HepG2 (cell line): Measurements from ENCODE around the gene TCFL5. TPM values are rescaled to one million over a fixed set of nuclear protein-coding genes. Genes with fewer than 3 reads are reported as not detected.

ENCODE experiments used
- ARNT ChIP-seq: fragments of 450-650 bp; IDR thresholded peaks from 2 replicates; pipeline ENCODE4 v1.6.1; 2017
- CERS6 ChIP-seq: sonication (generic); formaldehyde crosslinking; IDR thresholded peaks from 2 replicates; pipeline ENCODE4 v1.5.0; 2020; ENCODE audit warnings: missing genetic modification reagents
- DRAP1 ChIP-seq: IDR thresholded peaks from 2 replicates; pipeline ENCODE4 v1.6.1; 2016; ENCODE audit warnings: missing genetic modification reagents, missing compliant biosample characterization
- IRX3 ChIP-seq: sonication (generic); formaldehyde crosslinking; IDR thresholded peaks from 2 replicates; pipeline ENCODE4 v1.8.1; 2023; ENCODE audit warnings: mild to moderate bottlenecking, low read depth, missing genetic modification reagents, borderline replicate concordance
- JARID2 ChIP-seq: sonication (generic); formaldehyde crosslinking; IDR thresholded peaks from 2 replicates; pipeline ENCODE4 v1.8.1; 2023; ENCODE audit warnings: missing genetic modification reagents, inconsistent platforms; ENCODE audit not compliant: insufficient replicate concordance
- MIER2 ChIP-seq: IDR thresholded peaks from 2 replicates; pipeline ENCODE4 v1.6.1; 2016; ENCODE audit warnings: missing biosample characterization, missing genetic modification reagents
- NAIF1 ChIP-seq: sonication (generic); formaldehyde crosslinking; IDR thresholded peaks from 2 replicates; pipeline ENCODE4 v1.5.0; 2020; ENCODE audit warnings: mild to moderate bottlenecking, missing genetic modification reagents, borderline replicate concordance
- NCOA5 ChIP-seq: sonication (generic); formaldehyde crosslinking; IDR thresholded peaks from 2 replicates; pipeline ENCODE4 v1.4.0; 2020; ENCODE audit warnings: missing genetic modification reagents
- PHF21A ChIP-seq: sonication (generic); formaldehyde crosslinking; IDR thresholded peaks from 2 replicates; pipeline ENCODE4 v1.5.0; 2020; ENCODE audit warnings: mild to moderate bottlenecking, missing genetic modification reagents
- REXO4 ChIP-seq: sonication (generic); formaldehyde crosslinking; IDR thresholded peaks from 2 replicates; pipeline ENCODE4 v1.8.0; 2022; ENCODE audit warnings: missing genetic modification reagents, mild to moderate bottlenecking, borderline replicate concordance
- SP2 ChIP-seq: sonication (generic); formaldehyde crosslinking; IDR thresholded peaks from 2 replicates; pipeline ENCODE4 v1.5.1; 2020; ENCODE audit warnings: mild to moderate bottlenecking, missing genetic modification reagents
- TCF7 ChIP-seq: sonication (generic); IDR thresholded peaks from 2 replicates; pipeline ENCODE4 v1.6.1; 2016; ENCODE audit warnings: antibody characterized with exemption, low read depth
- ZFP37 ChIP-seq: sonication (generic); formaldehyde crosslinking; IDR thresholded peaks from 2 replicates; pipeline ENCODE4 v1.4.0; 2020; ENCODE audit warnings: missing genetic modification reagents, borderline replicate concordance
- ZNF10 ChIP-seq: sonication (generic); formaldehyde crosslinking; IDR thresholded peaks from 2 replicates; pipeline ENCODE4 v1.4.0; 2020; ENCODE audit warnings: mild to moderate bottlenecking, low read depth, missing genetic modification reagents, borderline replicate concordance
- ZNF451 ChIP-seq: sonication (generic); formaldehyde crosslinking; IDR thresholded peaks from 2 replicates; pipeline ENCODE4 v1.5.0; 2020; ENCODE audit warnings: mild to moderate bottlenecking, missing genetic modification reagents
- ZNF484 ChIP-seq: sonication (generic); formaldehyde crosslinking; IDR thresholded peaks from 2 replicates; pipeline ENCODE4 v1.5.1; 2020; ENCODE audit warnings: mild to moderate bottlenecking, low read depth, missing genetic modification reagents, borderline replicate concordance
- ZNF687 ChIP-seq: sonication (generic); formaldehyde crosslinking; IDR thresholded peaks from 2 replicates; pipeline ENCODE4 v1.5.1; 2020; ENCODE audit warnings: mild to moderate bottlenecking, missing genetic modification reagents, moderate library complexity
- ZNF704 ChIP-seq: sonication (generic); formaldehyde crosslinking; IDR thresholded peaks from 2 replicates; pipeline ENCODE4 v1.8.1; 2023; ENCODE audit warnings: mild to moderate bottlenecking, inconsistent platforms, moderate library complexity, missing genetic modification reagents, borderline replicate concordance
- ZNF713 ChIP-seq: sonication (generic); formaldehyde crosslinking; IDR thresholded peaks from 2 replicates; pipeline ENCODE4 v1.4.0; 2020; ENCODE audit warnings: mild to moderate bottlenecking, missing genetic modification reagents
- ZSCAN21 ChIP-seq: sonication (generic); formaldehyde crosslinking; IDR thresholded peaks from 2 replicates; pipeline ENCODE4 v1.8.0; 2022; ENCODE audit warnings: mild to moderate bottlenecking, missing genetic modification reagents, moderate library complexity, borderline replicate concordance
- polyA plus RNA-seq, 8 experiments: library from polyadenylated mRNA; depleted of rRNA in 3 of 8; stranded (reverse) in 7 of 8; unstranded in 1 of 8; fragments of >200 nt; fragmentation: Illumina TruSeq in 4 of 8; extraction: Trizol in 4 of 8; gene quantifications; 2 replicates each; pipeline versions ENCODE4 v1.2.1 to v1.2.3, GENCODE V29; 2011 to 2016; ENCODE audit warnings: low read depth in 4 of 8, missing spikeins in 1 of 8, mixed read lengths in 1 of 8; ENCODE audit not compliant: insufficient read depth in 1 of 8
- total RNA-seq, 5 experiments: library from RNA; depleted of rRNA; stranded (reverse); fragments of >200 nt; fragmentation: Illumina TruSeq; extraction: Trizol; gene quantifications; 2 replicates each; pipeline ENCODE4 v1.2.3, GENCODE V29; 2016; ENCODE audit warnings: low read depth in 1 of 5
- TF ChIP-seq, protein P1 (sequence below): IDR thresholded peaks from 2 replicates; pipeline ENCODE4 v1.6.1; 2016; ENCODE audit warnings: control low read depth

TCFL5 gene
- total and polyA plus RNA-seq, 2 of the 13 experiments (the other 11 are each of a cell fraction or from before 2014, with no cell fraction given): 14.8 to 20.0 TPM

DNA sequence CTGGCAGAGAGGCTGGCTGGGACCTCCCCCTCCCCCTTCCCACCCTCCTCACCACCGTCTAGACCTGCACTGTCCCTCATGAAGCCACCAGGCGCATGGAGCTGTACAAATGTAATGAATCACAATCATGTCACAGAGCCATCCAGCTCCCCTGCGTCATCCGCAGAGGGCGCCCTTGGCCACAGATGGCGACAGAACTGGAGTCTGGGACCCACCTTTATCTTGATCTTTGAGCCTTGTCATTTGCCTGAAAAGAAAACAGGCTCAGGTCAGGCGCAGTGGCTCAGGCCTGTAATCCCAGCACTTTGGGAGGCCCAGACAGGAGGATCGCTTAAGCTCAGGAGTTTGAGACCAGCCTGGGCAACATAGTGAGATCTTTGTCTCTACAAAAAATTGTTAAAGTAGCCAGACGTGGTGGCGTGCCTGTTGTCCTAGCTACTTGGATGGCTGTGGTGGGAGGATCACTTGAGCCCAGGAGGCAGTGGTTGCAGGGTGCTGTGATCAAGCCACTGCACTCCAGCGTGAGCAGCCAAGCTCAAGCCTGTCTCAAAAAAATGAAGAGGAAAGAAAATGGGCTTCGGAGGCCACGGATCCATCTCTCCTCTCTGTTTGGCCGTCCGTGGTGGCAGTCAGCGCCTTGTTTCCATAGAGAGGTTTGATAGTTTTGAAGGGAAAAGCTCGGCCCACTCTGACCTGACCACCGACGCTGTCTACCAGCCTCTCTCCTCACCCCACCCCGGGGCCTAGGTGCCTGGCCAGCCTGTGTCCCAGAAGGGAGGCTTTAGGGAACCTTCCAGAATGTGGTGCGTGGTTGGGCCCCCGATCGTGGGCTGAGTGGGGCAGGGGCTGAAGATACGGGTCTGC is 38.6 kb downstream of the TCFL5 start (continued):
- TF ChIP-seq ZNF687 (CRISPR knock-in tag): peak; percentile 76
- peak; percentile 74 for TF ChIP-seq DRAP1 (CRISPR knock-in tag)
- peak; percentile 89 for TF ChIP-seq ZNF451 (CRISPR knock-in tag)
- TF ChIP-seq TCF7: no peak
- no peak for TF ChIP-seq IRX3 (CRISPR knock-in tag)
- TF ChIP-seq ZNF704 (CRISPR knock-in tag): 0 out of 2 replicates have a peak, but pooled peaks have one; percentile 53
- TF ChIP-seq SP2 (CRISPR knock-in tag): no peak
- TF ChIP-seq JARID2 (CRISPR knock-in tag): peak; percentile 76
- TF ChIP-seq, protein P1, sequence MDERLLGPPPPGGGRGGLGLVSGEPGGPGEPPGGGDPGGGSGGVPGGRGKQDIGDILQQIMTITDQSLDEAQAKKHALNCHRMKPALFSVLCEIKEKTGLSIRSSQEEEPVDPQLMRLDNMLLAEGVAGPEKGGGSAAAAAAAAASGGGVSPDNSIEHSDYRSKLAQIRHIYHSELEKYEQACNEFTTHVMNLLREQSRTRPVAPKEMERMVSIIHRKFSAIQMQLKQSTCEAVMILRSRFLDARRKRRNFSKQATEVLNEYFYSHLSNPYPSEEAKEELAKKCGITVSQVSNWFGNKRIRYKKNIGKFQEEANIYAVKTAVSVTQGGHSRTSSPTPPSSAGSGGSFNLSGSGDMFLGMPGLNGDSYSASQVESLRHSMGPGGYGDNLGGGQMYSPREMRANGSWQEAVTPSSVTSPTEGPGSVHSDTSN: peak; percentile 66; the same call in 1 of the 2 replicates
- no peak for TF ChIP-seq ARNT
- no peak for TF ChIP-seq ZNF713
- TF ChIP-seq MIER2: peak; percentile 88
- TF ChIP-seq ZFP37 (CRISPR knock-in tag): peak; percentile 41; the same call in 1 of the 2 replicates
- TF ChIP-seq ZSCAN21 (CRISPR knock-in tag): peak; percentile 65; the same call in 1 of the 2 replicates
- no peak for TF ChIP-seq ZNF10 (CRISPR knock-in tag)
- 0 out of 2 replicates have a peak, but pooled peaks have one; percentile 22 for TF ChIP-seq NCOA5 (CRISPR knock-in tag)
- TF ChIP-seq CERS6 (CRISPR knock-in tag): 0 out of 2 replicates have a peak, but pooled peaks have one; percentile 53
- TF ChIP-seq ZNF484: no peak
- TF ChIP-seq REXO4 (CRISPR knock-in tag): 0 out of 2 replicates have a peak, but pooled peaks have one; percentile 38
- peak; percentile 96 for TF ChIP-seq PHF21A (CRISPR knock-in tag)
- no peak; the same call in 1 of the 2 replicates for TF ChIP-seq NAIF1 (CRISPR knock-in tag)
